ENCODE data around the gene TOP1.

- no peak for TF ChIP-seq POLR2A (IDR thresholded peaks at IDR 0.05)
- TF ChIP-seq, protein P1, sequence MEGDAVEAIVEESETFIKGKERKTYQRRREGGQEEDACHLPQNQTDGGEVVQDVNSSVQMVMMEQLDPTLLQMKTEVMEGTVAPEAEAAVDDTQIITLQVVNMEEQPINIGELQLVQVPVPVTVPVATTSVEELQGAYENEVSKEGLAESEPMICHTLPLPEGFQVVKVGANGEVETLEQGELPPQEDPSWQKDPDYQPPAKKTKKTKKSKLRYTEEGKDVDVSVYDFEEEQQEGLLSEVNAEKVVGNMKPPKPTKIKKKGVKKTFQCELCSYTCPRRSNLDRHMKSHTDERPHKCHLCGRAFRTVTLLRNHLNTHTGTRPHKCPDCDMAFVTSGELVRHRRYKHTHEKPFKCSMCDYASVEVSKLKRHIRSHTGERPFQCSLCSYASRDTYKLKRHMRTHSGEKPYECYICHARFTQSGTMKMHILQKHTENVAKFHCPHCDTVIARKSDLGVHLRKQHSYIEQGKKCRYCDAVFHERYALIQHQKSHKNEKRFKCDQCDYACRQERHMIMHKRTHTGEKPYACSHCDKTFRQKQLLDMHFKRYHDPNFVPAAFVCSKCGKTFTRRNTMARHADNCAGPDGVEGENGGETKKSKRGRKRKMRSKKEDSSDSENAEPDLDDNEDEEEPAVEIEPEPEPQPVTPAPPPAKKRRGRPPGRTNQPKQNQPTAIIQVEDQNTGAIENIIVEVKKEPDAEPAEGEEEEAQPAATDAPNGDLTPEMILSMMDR (IDR thresholded peaks at IDR 0.05 in 4 of 5, conservative IDR thresholded peaks at IDR 0.05 in 1 of 5) = no peak
Observed at GRCh38 chr20:41160686-41161085, 132.1 kb downstream of the TOP1 start.
